Measurements from ENCODE around the gene TMEM179B. TPM values are rescaled to one million over a fixed set of nuclear protein-coding genes. Genes with fewer than 3 reads are reported as not detected.
A peak's percentile ranks its signal among the peaks of the same experiment; 100 is the strongest.

TMEM179B gene
- total and polyA plus RNA-seq, 9 of the 15 experiments (the other 6 are each of a cell fraction or from before 2014, with no cell fraction given) = 27.7 to 105 (median 37.0) TPM

DNA sequence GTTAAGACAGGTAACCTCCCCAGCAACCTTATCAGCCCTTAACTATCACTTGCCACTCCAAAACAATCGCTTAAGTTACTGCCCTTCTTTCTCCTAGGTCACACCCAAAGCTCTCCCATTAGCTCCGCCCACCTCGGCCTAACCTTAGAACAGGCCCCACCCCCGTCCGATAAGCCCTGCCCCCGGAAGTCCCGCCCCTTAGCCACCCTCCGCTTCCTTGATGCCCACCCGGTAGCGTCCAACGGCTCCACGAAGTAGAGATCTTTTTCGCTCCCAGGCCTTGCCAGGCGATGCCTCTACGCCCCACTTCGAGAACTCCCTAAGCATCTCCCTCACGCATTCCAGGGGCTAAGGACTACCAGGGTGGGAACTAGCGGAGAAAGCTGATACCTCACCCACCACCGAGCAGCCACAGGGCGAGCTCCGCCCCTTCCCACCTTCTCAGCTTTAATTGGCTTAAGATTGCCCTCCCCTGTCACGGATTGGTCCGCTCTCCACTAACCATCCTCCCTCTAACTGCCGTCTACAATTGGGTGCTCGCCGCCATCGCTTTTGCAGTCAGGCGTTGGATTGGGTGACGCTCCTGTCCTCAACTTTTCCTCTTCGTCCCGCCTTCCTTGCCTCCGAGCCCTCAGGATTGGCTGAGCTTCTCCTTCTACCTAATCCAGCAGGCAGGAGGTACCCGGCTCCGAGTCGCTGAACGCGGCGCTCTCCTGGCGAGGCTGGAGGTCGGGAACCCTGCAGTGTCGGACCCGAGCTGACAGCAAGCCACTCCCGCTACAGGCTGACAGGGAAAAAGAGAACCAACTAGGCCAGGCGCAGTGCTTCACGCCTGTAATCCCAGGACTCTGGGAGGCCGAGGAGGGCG is 33.2 kb upstream of the TMEM179B start, which contains the start of gene ZBTB3:
Gene ZBTB3 (minus strand): TSS at position 425 of the 868 bp plus-strand sequence. CDS start 496 bp downstream, outside the sequence.
- peak within 1 kb of the TSS; percentile 86 for H3K27ac ChIP-seq (ENCODE audit: extremely low read depth, low read depth, low read length)
- H4K20me1 ChIP-seq (replicated peaks; ENCODE audit: control insufficient read depth, insufficient read depth, low read length) = no peaks in the 10 kb centered on the region
- H3K79me2 ChIP-seq (ENCODE audit: control insufficient read depth, insufficient read depth, low read length) = peaks cover 22% of the 10 kb centered on the region
- H3K9ac ChIP-seq (ENCODE audit: insufficient read depth in 1 of 2, low read depth in 2 of 2, low read length in 2 of 2) = peak within 1 kb of the TSS; percentile 84 to 96
- peak within 1 kb of the TSS; percentile 94 for H3K4me2 ChIP-seq (ENCODE audit: insufficient read depth, low read length)
- peaks cover 20% of the 10 kb centered on the region; the same call in 1 of the 3 replicates for H3K36me3 ChIP-seq (ENCODE audit: control insufficient read depth, insufficient read depth, low read length)
- ChIA-PET POLR2A (interaction anchor here (0.6 to 2.7 kb wide), 35 partner anchors 8 to 1241 kb away, joined by 3 to 27 read pairs (median 5); partner anchors contain the start of genes BSCL2, C11orf98, CSKMT and GNG3), CTCF (ENCODE audit: low intra/inter-chr PET ratio) (interaction anchor here (0.7 kb wide), 1 partner anchor 41 kb away, joined by 3 read pairs; no protein-coding TSS in a partner anchor)
- WGBS (ENCODE audit: insufficient coverage, low coverage, missing lambda C conversion rate) = under 1% methylated on average over 41 of the region's 47 CpGs
- in situ Hi-C loops (cut with MboI) = no loop called here
- peak; percentile 98 for ATAC-seq
- peak within 1 kb of the TSS; percentile 63 for H3K4me3 ChIP-seq
- DNase-seq (ENCODE audit: extremely low read depth in 1 of 4, low spot score in 3 of 4) = peak; percentile 95 to 99 (median 96)
- peak; percentile 100 for FAIRE-seq
- no peaks in the 10 kb centered on the region for H3K27me3 ChIP-seq (ENCODE audit: control insufficient read depth in 2 of 2, insufficient read depth in 2 of 2, low read length in 2 of 2)
- peaks cover 14 to 28% of the 10 kb centered on the region in 2 experiments; a peak in 4 of 5 replicates for H3K4me1 ChIP-seq (replicated peaks in 1 of 2; ENCODE audit: control insufficient read depth in 2 of 2, insufficient read depth in 2 of 2, low read length in 2 of 2)
- H3K9me3 ChIP-seq (replicated peaks; ENCODE audit: control insufficient read depth, insufficient read depth, low read depth, low read length) = no peaks in the 10 kb centered on the region
- peak within 1 kb of the TSS; percentile 98 for H2AFZ ChIP-seq (ENCODE audit: low read depth, low read length)
- intact Hi-C loops (cut with micrococcal nuclease) = no loop called here
- no TSS peak for BruUV-seq (replicated peaks)
- H3K9me1 ChIP-seq (ENCODE audit: control insufficient read depth, insufficient read depth, low read length) = no peaks in the 10 kb centered on the region
- TF ChIP-seq EP400 (IDR thresholded peaks at IDR 0.05) (peak; percentile 91), PHF8 (IDR thresholded peaks at IDR 0.05; ENCODE audit: borderline replicate concordance, low read length) (peak; percentile 93; the same call in 1 of the 2 replicates), THRB (CRISPR knock-in tag; conservative IDR thresholded peaks at IDR 0.05) (no peak; the same call in 1 of the 2 replicates), ZBTB9 (CRISPR knock-in tag; IDR thresholded peaks at IDR 0.05) (0 out of 2 replicates have a peak, but pooled peaks have one; percentile 39), NR2C2 (CRISPR knock-in tag; IDR thresholded peaks at IDR 0.05) (no peak), NR2C2 (tag; IDR thresholded peaks at IDR 0.05) (peak; percentile 82), ZNF408 (CRISPR knock-in tag; IDR thresholded peaks at IDR 0.05; ENCODE audit: low read depth) (no peak), ZNF668 (CRISPR knock-in tag; IDR thresholded peaks at IDR 0.05) (no peak), ZNF431 (CRISPR knock-in tag; IDR thresholded peaks at IDR 0.05) (no peak), NCOA4 (IDR thresholded peaks at IDR 0.05; ENCODE audit: partially characterized antibody) (no peak), PYGO2 (tag; IDR thresholded peaks at IDR 0.05) (no peak), ZNF780A (CRISPR knock-in tag; IDR thresholded peaks at IDR 0.05) (no peak), MTA3 (IDR thresholded peaks at IDR 0.05; ENCODE audit: borderline replicate concordance) (peak; percentile 82; the same call in 1 of the 2 replicates), SAP30 (IDR thresholded peaks at IDR 0.05; ENCODE audit: borderline replicate concordance, insufficient read depth, low read depth, low read length, poor library complexity, severe bottlenecking) (no peak)
- TF ChIP-seq, protein P1, sequence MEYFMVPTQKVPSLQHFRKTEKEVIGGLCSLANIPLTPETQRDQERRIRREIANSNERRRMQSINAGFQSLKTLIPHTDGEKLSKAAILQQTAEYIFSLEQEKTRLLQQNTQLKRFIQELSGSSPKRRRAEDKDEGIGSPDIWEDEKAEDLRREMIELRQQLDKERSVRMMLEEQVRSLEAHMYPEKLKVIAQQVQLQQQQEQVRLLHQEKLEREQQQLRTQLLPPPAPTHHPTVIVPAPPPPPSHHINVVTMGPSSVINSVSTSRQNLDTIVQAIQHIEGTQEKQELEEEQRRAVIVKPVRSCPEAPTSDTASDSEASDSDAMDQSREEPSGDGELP (CRISPR knock-in tag; IDR thresholded peaks at IDR 0.05; ENCODE audit: borderline replicate concordance) = peak; percentile 77
